Suprapubic skin (tissue), 4 donors: Measurements from ENCODE around the gene NR2F2. TPM values are rescaled to one million over a fixed set of nuclear protein-coding genes. Genes with fewer than 3 reads are reported as not detected.

Source experiments
- DNase-seq, 2 donors: peaks; one replicate each; pipeline ENCODE4 v3.0.0-alpha.2; 2019; ENCODE audit warnings: low spot score in 2 of 2
- H3K27ac ChIP-seq: fragments of 200-600 bp; sonication (generic); one replicate; pipeline ENCODE4 v1.5.1; 2019
- H3K27me3 ChIP-seq: fragments of 200-600 bp; sonication (generic); one replicate; pipeline ENCODE4 v1.5.1; 2019
- H3K36me3 ChIP-seq: fragments of 200-600 bp; sonication (generic); one replicate; pipeline ENCODE4 v1.5.1; 2019
- H3K4me1 ChIP-seq: fragments of 200-600 bp; sonication (generic); one replicate; pipeline ENCODE4 v1.5.1; 2019
- H3K4me3 ChIP-seq: fragments of 200-600 bp; sonication (generic); one replicate; pipeline ENCODE4 v1.5.1; 2019; ENCODE audit warnings: mild to moderate bottlenecking
- H3K9me3 ChIP-seq: fragments of 200-600 bp; sonication (generic); one replicate; pipeline ENCODE4 v1.5.1; 2019
- EP300 ChIP-seq: sonication (generic); formaldehyde crosslinking; IDR thresholded peaks from one replicate; pipeline ENCODE4 v1.6.1; 2017; ENCODE audit warnings: antibody characterized with exemption
- POLR2A ChIP-seq, 2 donors: fragments of 450-650 bp; IDR thresholded peaks; one replicate each; pipeline ENCODE4 v1.6.1; 2017; ENCODE audit warnings: antibody characterized with exemption in 2 of 2, mild to moderate bottlenecking in 2 of 2, moderate library complexity in 2 of 2
- POLR2AphosphoS5 ChIP-seq, 3 donors: sonication (generic); formaldehyde crosslinking; IDR thresholded peaks; one replicate each; pipeline ENCODE4 v1.6.1; 2017; ENCODE audit warnings: antibody characterized with exemption in 3 of 3
- WGBS: methylation state at CpG from one replicate; pipeline ENCODE4 v1.1.5; 2018; 5-methylcytosine and 5-hydroxymethylcytosine counted together
- total RNA-seq, 4 donors: library from RNA; depleted of rRNA; stranded (reverse); fragments of >200 nt; gene quantifications; one replicate each; pipeline ENCODE4 v1.1.0, GENCODE V29; 2016
- TF ChIP-seq, protein P1 (sequence below), 2 donors: fragments of 200-600 bp in 1 of 2; fragments of 450-650 bp in 1 of 2; sonication (generic) in 1 of 2; IDR thresholded peaks; one replicate each; pipeline ENCODE4 v1.5.1; 2016 to 2019; ENCODE audit warnings: antibody characterized with exemption in 2 of 2, mild to moderate bottlenecking in 1 of 2, moderate library complexity in 1 of 2

NR2F2 gene
- total RNA-seq, 4 donors from 2014 or later: 4.0 to 12.7 (median 7.1) TPM

GRCh38 chr15:96325541-96326327 is 4.8 kb upstream of the NR2F2 start:
- TF ChIP-seq POLR2AphosphoS5 (IDR thresholded peaks at IDR 0.05) (no peak), POLR2A (IDR thresholded peaks at IDR 0.05) (no peak), EP300 (no peak)
- TF ChIP-seq, protein P1, sequence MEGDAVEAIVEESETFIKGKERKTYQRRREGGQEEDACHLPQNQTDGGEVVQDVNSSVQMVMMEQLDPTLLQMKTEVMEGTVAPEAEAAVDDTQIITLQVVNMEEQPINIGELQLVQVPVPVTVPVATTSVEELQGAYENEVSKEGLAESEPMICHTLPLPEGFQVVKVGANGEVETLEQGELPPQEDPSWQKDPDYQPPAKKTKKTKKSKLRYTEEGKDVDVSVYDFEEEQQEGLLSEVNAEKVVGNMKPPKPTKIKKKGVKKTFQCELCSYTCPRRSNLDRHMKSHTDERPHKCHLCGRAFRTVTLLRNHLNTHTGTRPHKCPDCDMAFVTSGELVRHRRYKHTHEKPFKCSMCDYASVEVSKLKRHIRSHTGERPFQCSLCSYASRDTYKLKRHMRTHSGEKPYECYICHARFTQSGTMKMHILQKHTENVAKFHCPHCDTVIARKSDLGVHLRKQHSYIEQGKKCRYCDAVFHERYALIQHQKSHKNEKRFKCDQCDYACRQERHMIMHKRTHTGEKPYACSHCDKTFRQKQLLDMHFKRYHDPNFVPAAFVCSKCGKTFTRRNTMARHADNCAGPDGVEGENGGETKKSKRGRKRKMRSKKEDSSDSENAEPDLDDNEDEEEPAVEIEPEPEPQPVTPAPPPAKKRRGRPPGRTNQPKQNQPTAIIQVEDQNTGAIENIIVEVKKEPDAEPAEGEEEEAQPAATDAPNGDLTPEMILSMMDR (IDR thresholded peaks at IDR 0.05): no peak
- 9% methylated on average over 17 of the region's 17 CpGs for WGBS
- Histone ChIP-seq H3K9me3 (no peaks in the 10 kb centered on the region), H3K4me1 (peaks cover 39% of the 10 kb centered on the region), H3K4me3 (peak overlapping the region; percentile 49), H3K36me3 (no peaks in the 10 kb centered on the region), H3K27ac (peak overlapping the region; percentile 82), H3K27me3 (peaks cover 77% of the 10 kb centered on the region)
- no peak for DNase-seq

- no peak for DNase-seq
- peak overlapping the region; percentile 49 for H3K4me3 ChIP-seq
- TF ChIP-seq, protein P1 (IDR thresholded peaks at IDR 0.05): no peak
- no peak for TF ChIP-seq POLR2A (IDR thresholded peaks at IDR 0.05)
- TF ChIP-seq POLR2AphosphoS5 (IDR thresholded peaks at IDR 0.05): no peak
- TF ChIP-seq EP300: no peak
- H3K36me3 ChIP-seq: no peaks in the 10 kb centered on the region
- H3K9me3 ChIP-seq: no peaks in the 10 kb centered on the region
- H3K27me3 ChIP-seq: peaks cover 69% of the 10 kb centered on the region
- WGBS: under 1% methylated on average over 31 of the region's 36 CpGs
- H3K4me1 ChIP-seq: peaks cover 35% of the 10 kb centered on the region
- peak overlapping the region; percentile 82 for H3K27ac ChIP-seq
Observed at GRCh38 chr15:96326328-96327154, 4.0 kb upstream of the NR2F2 start.

- DNase-seq: no peak
- H3K36me3 ChIP-seq: no peaks in the 10 kb centered on the region
- no peaks in the 10 kb centered on the region for H3K9me3 ChIP-seq
- TF ChIP-seq POLR2A (IDR thresholded peaks at IDR 0.05) (no peak), POLR2AphosphoS5 (IDR thresholded peaks at IDR 0.05) (peak in 1 of 3 donors; percentile 5)
- TF ChIP-seq, protein P1 (IDR thresholded peaks at IDR 0.05): peak; percentile 43 to 45
- peak overlapping the region; percentile 49 for H3K4me3 ChIP-seq
- H3K27ac ChIP-seq: peak overlapping the region; percentile 82
- peaks cover 69% of the 10 kb centered on the region for H3K27me3 ChIP-seq
- WGBS: 5% methylated on average over 14 of the region's 14 CpGs
- H3K4me1 ChIP-seq: peaks cover 36% of the 10 kb centered on the region
Observed at GRCh38 chr15:96327155-96327741, 3.3 kb upstream of the NR2F2 start.

DNA sequence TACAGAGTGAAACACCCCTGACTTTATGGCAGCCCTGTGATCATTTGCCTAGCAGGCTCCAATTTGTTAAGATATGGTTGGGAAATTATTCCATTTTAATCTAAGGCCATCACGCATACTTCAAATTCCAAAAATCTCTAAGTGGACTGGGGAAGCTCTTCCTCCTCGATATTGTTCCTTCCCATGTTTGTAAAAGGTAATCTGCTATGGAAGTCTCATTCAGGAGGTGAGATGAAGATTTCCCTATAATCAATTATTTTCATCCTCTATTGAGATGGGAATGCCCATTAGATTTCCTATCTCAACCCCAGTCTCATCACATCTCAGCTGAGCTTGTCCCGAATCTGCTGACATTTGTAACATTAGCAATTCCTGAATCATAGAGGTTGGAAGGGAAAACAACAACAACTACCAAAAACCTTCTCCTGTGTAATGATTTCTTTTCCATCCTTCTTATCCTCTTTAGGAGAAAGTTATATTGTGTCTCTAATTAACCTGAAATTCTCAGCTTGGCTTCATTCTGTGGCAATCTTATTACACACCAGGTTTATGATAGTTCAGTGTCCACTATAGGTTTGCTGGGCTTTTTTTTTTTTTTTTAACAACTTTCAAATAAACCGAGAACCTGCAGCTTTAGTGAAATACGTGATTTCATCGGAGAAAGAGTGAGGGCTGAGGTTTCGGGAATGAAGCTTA is 2.2 kb upstream of the NR2F2 start:
- WGBS: 70% methylated on average over 7 of the region's 7 CpGs
- no peaks in the 10 kb centered on the region for H3K36me3 ChIP-seq
- TF ChIP-seq EP300 (no peak), POLR2A (IDR thresholded peaks at IDR 0.05) (no peak)
- TF ChIP-seq, protein P1 (IDR thresholded peaks at IDR 0.05): no peak
- H3K9me3 ChIP-seq: no peaks in the 10 kb centered on the region
- H3K4me1 ChIP-seq: peaks cover 33% of the 10 kb centered on the region
- no peak for DNase-seq
- H3K27me3 ChIP-seq: peaks cover 61% of the 10 kb centered on the region
- peak overlapping the region; percentile 2 for H3K27ac ChIP-seq
- peak overlapping the region; percentile 71 for H3K4me3 ChIP-seq
